ENCODE measurements around the gene SAG. TPM values are rescaled to one million over a fixed set of nuclear protein-coding genes. Genes with fewer than 3 reads are reported as not detected.

The SAG gene
- total RNA-seq, 1 donor from 2014 or later = 0.04 TPM

GRCh38 chr2:233380132-233380895, 72.7 kb downstream of the SAG start:
- H3K36me3 Mint-ChIP-seq (ENCODE audit: low read depth) = peaks cover 35% of the 10 kb centered on the region
- ATAC-seq (ENCODE audit: low read depth) (peak; percentile 83), DNase-seq (peak; percentile 50)
- no peak for TF ChIP-seq CTCF (IDR thresholded peaks at IDR 0.05)
- H3K4me3 Mint-ChIP-seq = peak overlapping the region; percentile 67
- no peaks in the 10 kb centered on the region for H3K27me3 Mint-ChIP-seq
- H3K9me3 Mint-ChIP-seq = no peaks in the 10 kb centered on the region
- H3K27ac Mint-ChIP-seq = peak overlapping the region; percentile 91
- CTCF ChIA-PET = no interaction called here
- POLR2A ChIA-PET = interaction anchor here (0.6 to 2.4 kb wide), 4 partner anchors 23 to 65 kb away, joined by 6 to 8 read pairs (median 6); no protein-coding TSS in a partner anchor
- intact Hi-C loops (cut with micrococcal nuclease) = loop anchor here (1.0 to 10.0 kb wide), 7 partner anchors 11 to 526 kb away; partner anchors contain the start of gene INPP5D
- peaks cover 83% of the 10 kb centered on the region for H3K4me1 Mint-ChIP-seq

- Mint-ChIP-seq H3K4me3 (peak overlapping the region; percentile 32), H3K27ac (peak overlapping the region; percentile 91), H3K36me3 (ENCODE audit: low read depth) (peaks cover 28% of the 10 kb centered on the region), H3K4me1 (peaks cover 83% of the 10 kb centered on the region), H3K27me3 (no peaks in the 10 kb centered on the region), H3K9me3 (no peaks in the 10 kb centered on the region)
- DNase-seq (no peak), ATAC-seq (ENCODE audit: low read depth) (no peak)
- CTCF ChIA-PET = interaction anchor here (1.5 kb wide), 1 partner anchor 130 kb away, joined by 7 read pairs; the partner anchor contains the start of gene ATG16L1
- POLR2A ChIA-PET = interaction anchor here (0.6 to 2.0 kb wide), 4 partner anchors 9 to 66 kb away, joined by 4 to 7 read pairs (median 6); no protein-coding TSS in a partner anchor
- intact Hi-C loops (cut with micrococcal nuclease) = loop anchor here (1.0 to 10.0 kb wide), 7 partner anchors 12 to 526 kb away; partner anchors contain the start of gene INPP5D
- no peak for TF ChIP-seq CTCF (IDR thresholded peaks at IDR 0.05)
These were observed 73.5 kb downstream of the SAG start for GRCh38 chr2:233380995-233381637.

GRCh38 chr2:233381638-233381995, 74.0 kb downstream of the SAG start:
- H3K27me3 Mint-ChIP-seq = no peaks in the 10 kb centered on the region
- intact Hi-C loops (cut with micrococcal nuclease) = loop anchor here (2.0 to 10.0 kb wide), 4 partner anchors 37 to 527 kb away; partner anchors contain the start of gene INPP5D
- no peak for ATAC-seq (ENCODE audit: low read depth)
- peaks cover 86% of the 10 kb centered on the region for H3K4me1 Mint-ChIP-seq
- H3K27ac Mint-ChIP-seq = peak overlapping the region; percentile 91
- peaks cover 26% of the 10 kb centered on the region for H3K36me3 Mint-ChIP-seq (ENCODE audit: low read depth)
- peak overlapping the region; percentile 32 for H3K4me3 Mint-ChIP-seq
- TF ChIP-seq CTCF (IDR thresholded peaks at IDR 0.05) = no peak
- CTCF ChIA-PET = interaction anchor here (1.5 kb wide), 1 partner anchor 131 kb away, joined by 7 read pairs; the partner anchor contains the start of gene ATG16L1
- POLR2A ChIA-PET = interaction anchor here (1.8 to 2.0 kb wide), 2 partner anchors 25 to 28 kb away, joined by 6 to 7 read pairs; no protein-coding TSS in a partner anchor
- DNase-seq = no peak
- no peaks in the 10 kb centered on the region for H3K9me3 Mint-ChIP-seq

- ChIA-PET CTCF (interaction anchor here (1.1 to 2.8 kb wide), 5 partner anchors 26 to 116 kb away, joined by 3 to 12 read pairs (median 6); partner anchors contain the start of gene DGKD), POLR2A (interaction anchor here (1.3 to 6.5 kb wide), 3 partner anchors 28 to 59 kb away, joined by 4 to 60 read pairs (median 12); partner anchors contain the start of gene DGKD)
- no peak for TF ChIP-seq CTCF (IDR thresholded peaks at IDR 0.05)
- peak overlapping the region; percentile 37 for H3K4me3 Mint-ChIP-seq
- H3K9me3 Mint-ChIP-seq = no peaks in the 10 kb centered on the region
- no peaks in the 10 kb centered on the region for H3K27me3 Mint-ChIP-seq
- ATAC-seq (ENCODE audit: low read depth) (no peak), DNase-seq (no peak)
- H3K36me3 Mint-ChIP-seq (ENCODE audit: low read depth) = peaks cover 19% of the 10 kb centered on the region
- intact Hi-C loops (cut with micrococcal nuclease) = loop anchor here (5.0 to 10.0 kb wide), 3 partner anchors 117 to 529 kb away; partner anchors contain the start of gene INPP5D
- H3K4me1 Mint-ChIP-seq = peaks cover 94% of the 10 kb centered on the region
- peak overlapping the region; percentile 95 for H3K27ac Mint-ChIP-seq
These were observed 76.4 kb downstream of the SAG start for GRCh38 chr2:233384015-233384414.
